B cell (primary cell): ENCODE measurements around the gene MAFF. TPM values are rescaled to one million over a fixed set of nuclear protein-coding genes. Genes with fewer than 3 reads are reported as not detected.

ENCODE experiments used
- ATAC-seq: fragments of 200-7000 bp; cut with Tn5 transposase; one replicate; pipeline ENCODE4 v1.10.0; 2021; ENCODE audit warnings: low read depth, mild to moderate bottlenecking, moderate number of reproducible peaks, moderate library complexity
- CTCF ChIA-PET: fragments of 350-600 bp; sonication (Branson Sonifier 250); formaldehyde crosslinking; loops from one replicate; lab custom pipeline; 2021; ENCODE audit warnings: antibody characterized with exemption, inconsistent platforms; lab: Charles Lee
- POLR2A ChIA-PET: fragments of 350-600 bp; sonication (Branson Sonifier 250); formaldehyde crosslinking; loops from one replicate; lab custom pipeline; 2021; ENCODE audit warnings: antibody characterized with exemption; lab: Charles Lee
- DNase-seq: peaks from one replicate; pipeline ENCODE4 v3.0.0; 2013
- H2AFZ ChIP-seq: 2 replicates; pipeline ENCODE4 v1.6.1; 2012; ENCODE audit warnings: mild to moderate bottlenecking, low read depth, low read length; ENCODE audit not compliant: insufficient read depth, poor library complexity, severe bottlenecking
- H3K27ac ChIP-seq, 2 donors: 1 replicate in 1 of 2; 2 replicates in 1 of 2; pipeline ENCODE4 v1.5.1; 2012 to 2013; ENCODE audit warnings: low read length in 2 of 2, mild to moderate bottlenecking in 2 of 2, moderate library complexity in 1 of 2
- H3K27me3 ChIP-seq, 4 experiments: fragments of 200-600 bp in 1 of 4; sonication (generic) in 1 of 4; replicated peaks in 1 of 4; 1 replicate in 2 of 4; 2 replicates in 2 of 4; pipeline versions ENCODE4 v1.6.1 to v1.7.0; 2013 to 2016; ENCODE audit warnings: low read length in 3 of 4, mild to moderate bottlenecking in 2 of 4, mixed read lengths in 1 of 4, moderate library complexity in 1 of 4; ENCODE audit not compliant: insufficient read depth in 4 of 4, control insufficient read depth in 3 of 4; ENCODE audit errors: control extremely low read depth in 1 of 4
- H3K36me3 ChIP-seq, 2 experiments: replicated peaks in 1 of 2; 1 replicate in 1 of 2; 2 replicates in 1 of 2; pipeline versions ENCODE4 v1.6.1 to v1.7.1; 2013; ENCODE audit warnings: low read length in 1 of 2; ENCODE audit not compliant: insufficient read depth in 2 of 2, control insufficient read depth in 1 of 2; ENCODE audit errors: control extremely low read depth in 1 of 2, extremely low read depth in 1 of 2
- H3K4me1 ChIP-seq, 2 donors: fragments of 200-600 bp in 1 of 2; sonication (generic) in 1 of 2; 1 replicate in 1 of 2; 2 replicates in 1 of 2; pipeline versions ENCODE4 v1.5.1 to v1.6.1; 2013 to 2017; ENCODE audit warnings: low read length in 2 of 2; ENCODE audit not compliant: control insufficient read depth in 2 of 2, insufficient read depth in 2 of 2
- H3K4me2 ChIP-seq: replicated peaks from 2 replicates; pipeline ENCODE3; 2012; ENCODE audit warnings: mild to moderate bottlenecking, low read depth, low read length; ENCODE audit not compliant: poor library complexity, severe bottlenecking
- H3K4me3 ChIP-seq, 5 experiments: fragments of 200-600 bp in 1 of 5; sonication (generic) in 1 of 5; 1 replicate in 3 of 5; 2 replicates in 2 of 5; pipeline versions ENCODE4 v1.5.1 to v1.7.0; 2011 to 2016; ENCODE audit warnings: low read length in 4 of 5, mild to moderate bottlenecking in 4 of 5, low read depth in 2 of 5, control low read depth in 1 of 5, moderate library complexity in 1 of 5; ENCODE audit not compliant: insufficient read depth in 1 of 5; ENCODE audit errors: control extremely low read depth in 1 of 5, extremely low read depth in 1 of 5
- H3K79me2 ChIP-seq: fragments of 200-600 bp; sonication (generic); one replicate; pipeline ENCODE4 v1.6.0; 2016; ENCODE audit warnings: low read length; ENCODE audit not compliant: control insufficient read depth, insufficient read depth
- H3K9ac ChIP-seq: fragments of 200-600 bp; sonication (generic); 2 replicates; pipeline ENCODE4 v1.6.1; 2017; ENCODE audit warnings: mild to moderate bottlenecking, low read length, moderate library complexity
- H3K9me3 ChIP-seq, 3 donors: one replicate each; pipeline versions ENCODE4 v1.6.1 to v1.7.1; 2013; ENCODE audit warnings: low read length in 2 of 3; ENCODE audit not compliant: control insufficient read depth in 2 of 3, insufficient read depth in 1 of 3; ENCODE audit errors: control extremely low read depth in 1 of 3
- H4K20me1 ChIP-seq: 2 replicates; pipeline ENCODE4 v1.6.0; 2012; ENCODE audit warnings: mild to moderate bottlenecking, low read length; ENCODE audit not compliant: insufficient read depth, control insufficient read depth, poor library complexity, severe bottlenecking
- H3K27ac Mint-ChIP-seq: one replicate; pipeline ENCODE4 v1.8.0; 2021; ENCODE audit warnings: mixed read lengths
- H3K27me3 Mint-ChIP-seq: one replicate; pipeline ENCODE4 v1.8.0; 2021; ENCODE audit warnings: mixed read lengths
- H3K4me1 Mint-ChIP-seq: one replicate; pipeline ENCODE4 v1.8.0; 2021; ENCODE audit warnings: mixed read lengths
- H3K4me3 Mint-ChIP-seq: one replicate; pipeline ENCODE4 v1.8.0; 2021; ENCODE audit warnings: mixed read lengths
- H3K9me3 Mint-ChIP-seq: one replicate; pipeline ENCODE4 v1.8.0; 2022; ENCODE audit warnings: mixed read lengths; ENCODE audit not compliant: insufficient read depth
- EZH2 ChIP-seq: IDR thresholded peaks from 2 replicates; pipeline ENCODE4 v1.6.1; 2012; ENCODE audit warnings: borderline replicate concordance, low read depth, mild to moderate bottlenecking, moderate library complexity, low read length; ENCODE audit not compliant: insufficient read depth, poor library complexity, severe bottlenecking
- WGBS: methylation state at CpG from one replicate; pipeline ENCODE4 v1.1.5; 2013; ENCODE audit warnings: missing lambda C conversion rate; ENCODE audit not compliant: insufficient coverage; 5-methylcytosine and 5-hydroxymethylcytosine counted together
- intact Hi-C: fragments of 100-400 bp; cut with micrococcal nuclease; formaldehyde crosslinking; loops from one replicate; pipeline ENCODE4 v1.10.0; 2022
- polyA plus RNA-seq: library from polyadenylated mRNA; depleted of rRNA; stranded (reverse); fragments of >200 nt; gene quantifications from 2 replicates; pipeline ENCODE4 v1.2.3, GENCODE V29; 2012
- total RNA-seq, 2 donors: library from RNA; stranded (reverse); fragments of 120-200 nt in 1 of 2; gene quantifications; 1 replicate in 1 of 2; 2 replicates in 1 of 2; pipeline versions ENCODE4 v1.2.3 to v1.2.4, GENCODE V29; 2013 to 2022
- TF ChIP-seq, protein P1 (sequence below): fragments of 200-600 bp; IDR thresholded peaks from one replicate; pipeline ENCODE4 v1.8.0; 2022; ENCODE audit warnings: antibody characterized with exemption, mild to moderate bottlenecking

Gene MAFF
- total and polyA plus RNA-seq, 2 donors (not counting 1 experiment from before 2014, with no cell fraction given) = 5.3 to 18.0 TPM

DNA sequence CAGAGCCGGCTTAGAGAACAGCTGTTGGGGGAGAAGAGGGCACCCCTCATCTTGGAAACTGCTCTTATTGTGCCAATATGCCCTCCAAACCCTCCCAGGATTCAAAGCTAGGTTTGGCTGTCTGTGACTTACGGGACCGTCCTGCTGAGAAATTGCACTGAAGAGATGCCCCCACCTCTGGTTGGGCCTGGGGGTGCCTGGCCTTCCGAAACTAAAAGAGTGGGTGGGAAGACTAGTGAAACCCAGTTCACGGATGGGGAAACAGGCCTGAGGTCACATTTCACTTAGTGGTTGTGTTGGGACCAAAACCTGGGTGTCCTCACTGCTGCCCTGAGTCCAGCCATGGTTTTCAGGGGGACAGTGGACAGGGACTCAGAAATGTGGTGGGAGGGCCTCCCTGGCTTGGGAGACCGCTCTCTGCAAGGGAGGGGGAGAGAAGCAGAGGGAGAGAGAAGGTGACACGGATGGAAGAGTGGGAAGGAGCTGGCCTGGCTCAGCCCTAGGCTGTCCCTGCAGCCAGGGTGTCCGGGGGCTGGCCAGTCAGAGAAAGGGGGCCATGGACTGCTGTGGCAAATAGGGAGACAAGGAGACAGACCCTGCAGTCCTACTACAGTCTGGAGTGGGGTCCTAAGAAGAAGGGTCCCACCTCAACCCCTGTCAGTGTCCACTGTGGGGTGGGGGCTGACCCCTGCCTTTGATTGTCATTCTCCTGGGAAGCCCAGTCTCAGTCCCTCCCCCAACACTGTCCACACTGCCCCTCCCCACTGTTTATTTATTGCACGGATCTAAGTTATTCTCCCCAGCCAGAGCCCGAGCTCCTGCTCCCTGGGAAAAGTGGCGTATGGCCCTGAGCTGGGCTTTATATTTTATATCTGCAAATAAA is 13.6 kb downstream of the MAFF start:
- Histone ChIP-seq H3K4me2 (peak overlapping the region; percentile 77), H3K4me1 (peaks cover 5 to 18% of the 10 kb centered on the region in 2 donors), H2AFZ (no peak overlapping the region), H3K9me3 (peaks cover 0 to 6% (median 0%) of the 10 kb centered on the region in 3 donors), H3K36me3 (no peaks in the 10 kb centered on the region), H3K4me3 (peak overlapping the region in 1 of 5 experiments; percentile 51), H3K9ac (no peak overlapping the region), H4K20me1 (no peaks in the 10 kb centered on the region), H3K27ac (no peak overlapping the region), H3K79me2 (no peaks in the 10 kb centered on the region), H3K27me3 (no peaks in the 10 kb centered on the region)
- 92% methylated on average over 8 of the region's 11 CpGs for WGBS
- intact Hi-C loops = loop anchor here (2.0 kb wide), 1 partner anchor 137 kb away; no protein-coding TSS in a partner anchor
- ChIA-PET POLR2A (no interaction called here), CTCF (interaction anchor here (0.8 to 1.8 kb wide), 8 partner anchors 7 to 163 kb away, joined by 3 to 7 read pairs (median 3); partner anchors contain the start of genes MAFF and PLA2G6)
- H3K4me1 Mint-ChIP-seq = peaks cover 19% of the 10 kb centered on the region
- no peaks in the 10 kb centered on the region for H3K27me3 Mint-ChIP-seq
- H3K27ac Mint-ChIP-seq = peak overlapping the region; percentile 20
- peak overlapping the region; percentile 53 for H3K4me3 Mint-ChIP-seq
- H3K9me3 Mint-ChIP-seq = no peaks in the 10 kb centered on the region
- TF ChIP-seq, protein P1, sequence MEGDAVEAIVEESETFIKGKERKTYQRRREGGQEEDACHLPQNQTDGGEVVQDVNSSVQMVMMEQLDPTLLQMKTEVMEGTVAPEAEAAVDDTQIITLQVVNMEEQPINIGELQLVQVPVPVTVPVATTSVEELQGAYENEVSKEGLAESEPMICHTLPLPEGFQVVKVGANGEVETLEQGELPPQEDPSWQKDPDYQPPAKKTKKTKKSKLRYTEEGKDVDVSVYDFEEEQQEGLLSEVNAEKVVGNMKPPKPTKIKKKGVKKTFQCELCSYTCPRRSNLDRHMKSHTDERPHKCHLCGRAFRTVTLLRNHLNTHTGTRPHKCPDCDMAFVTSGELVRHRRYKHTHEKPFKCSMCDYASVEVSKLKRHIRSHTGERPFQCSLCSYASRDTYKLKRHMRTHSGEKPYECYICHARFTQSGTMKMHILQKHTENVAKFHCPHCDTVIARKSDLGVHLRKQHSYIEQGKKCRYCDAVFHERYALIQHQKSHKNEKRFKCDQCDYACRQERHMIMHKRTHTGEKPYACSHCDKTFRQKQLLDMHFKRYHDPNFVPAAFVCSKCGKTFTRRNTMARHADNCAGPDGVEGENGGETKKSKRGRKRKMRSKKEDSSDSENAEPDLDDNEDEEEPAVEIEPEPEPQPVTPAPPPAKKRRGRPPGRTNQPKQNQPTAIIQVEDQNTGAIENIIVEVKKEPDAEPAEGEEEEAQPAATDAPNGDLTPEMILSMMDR = no peak
- no peak for TF ChIP-seq EZH2
- ATAC-seq (no peak), DNase-seq (no peak)
